Mucosa of stomach (tissue), 1 donor: ENCODE measurements around the gene ENPP1.
"Not testable (repeated sequence)": the region's sequence is repeated elsewhere in the genome, so short reads cannot be mapped to it uniquely, and the experiment has no call there.

ENCODE experiments used
- H3K27me3 ChIP-seq: one replicate; pipeline ENCODE4 v1.7.0; 2013; ENCODE audit warnings: mild to moderate bottlenecking, low read length; ENCODE audit not compliant: control insufficient read depth, insufficient read depth
- H3K36me3 ChIP-seq: one replicate; pipeline ENCODE4 v1.7.0; 2013; ENCODE audit warnings: low read length; ENCODE audit not compliant: control insufficient read depth, insufficient read depth
- H3K4me1 ChIP-seq: one replicate; pipeline ENCODE4 v1.7.0; 2013; ENCODE audit warnings: mild to moderate bottlenecking, low read length; ENCODE audit not compliant: control insufficient read depth, insufficient read depth
- H3K4me3 ChIP-seq: one replicate; pipeline ENCODE4 v1.7.0; 2013; ENCODE audit warnings: low read length
- H3K9ac ChIP-seq: one replicate; pipeline ENCODE4 v1.7.0; 2013; ENCODE audit warnings: mild to moderate bottlenecking, low read length, moderate library complexity
- H3K9me3 ChIP-seq: one replicate; pipeline ENCODE4 v1.7.0; 2013; ENCODE audit warnings: mild to moderate bottlenecking, low read length, moderate library complexity; ENCODE audit not compliant: control insufficient read depth
- donor health status: Pancreatic carcinoma.

ENPP1 gene

DNA sequence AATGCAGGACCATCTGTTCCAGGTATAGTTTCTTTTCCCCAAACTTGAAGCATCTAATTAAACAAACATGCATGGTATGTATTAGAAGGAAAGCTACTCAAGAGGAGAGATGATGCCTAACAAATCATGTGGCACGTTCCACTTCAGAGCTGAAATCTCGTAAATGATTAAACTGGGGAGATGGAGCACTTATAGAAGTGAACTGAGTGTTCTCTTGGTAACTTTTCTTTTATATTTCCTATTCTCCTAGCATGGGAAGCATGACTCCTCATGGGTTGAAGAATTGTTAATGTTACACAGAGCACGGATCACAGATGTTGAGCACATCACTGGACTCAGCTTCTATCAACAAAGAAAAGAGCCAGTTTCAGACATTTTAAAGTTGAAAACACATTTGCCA is 82.3 kb downstream of the ENPP1 start:
- Histone ChIP-seq H3K4me3 (no peak overlapping the region), H3K27me3 (no peaks in the 10 kb centered on the region), H3K36me3 (no peaks in the 10 kb centered on the region), H3K4me1 (peaks cover 9% of the 10 kb centered on the region), H3K9ac (no peak overlapping the region), H3K9me3 (no peaks in the 10 kb centered on the region)

DNA sequence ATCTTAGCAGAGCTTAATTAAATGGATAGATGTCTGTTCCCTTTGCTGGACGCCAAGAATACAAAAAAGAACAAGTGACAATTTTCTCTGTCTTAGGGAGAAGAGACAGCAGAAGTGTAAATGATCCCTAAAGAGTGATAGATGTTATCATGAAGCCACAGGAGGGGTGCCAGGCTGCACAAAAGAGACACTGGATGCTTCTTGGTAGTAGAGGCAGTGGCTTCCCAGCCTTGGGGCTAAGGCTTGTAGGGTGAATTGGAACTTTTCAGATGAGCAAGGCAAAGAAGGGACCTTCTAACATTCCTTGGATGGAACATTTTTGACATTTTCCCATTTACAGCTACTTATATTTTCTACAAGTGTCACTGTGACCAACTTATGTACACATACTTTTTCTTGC is 85.4 kb downstream of the ENPP1 start:
- no peaks in the 10 kb centered on the region for H3K36me3 ChIP-seq
- no peak overlapping the region for H3K4me3 ChIP-seq
- H3K9ac ChIP-seq, result no peak overlapping the region
- H3K27me3 ChIP-seq, result no peaks in the 10 kb centered on the region
- no peaks in the 10 kb centered on the region for H3K9me3 ChIP-seq
- H3K4me1 ChIP-seq, result peaks cover 15% of the 10 kb centered on the region

DNA sequence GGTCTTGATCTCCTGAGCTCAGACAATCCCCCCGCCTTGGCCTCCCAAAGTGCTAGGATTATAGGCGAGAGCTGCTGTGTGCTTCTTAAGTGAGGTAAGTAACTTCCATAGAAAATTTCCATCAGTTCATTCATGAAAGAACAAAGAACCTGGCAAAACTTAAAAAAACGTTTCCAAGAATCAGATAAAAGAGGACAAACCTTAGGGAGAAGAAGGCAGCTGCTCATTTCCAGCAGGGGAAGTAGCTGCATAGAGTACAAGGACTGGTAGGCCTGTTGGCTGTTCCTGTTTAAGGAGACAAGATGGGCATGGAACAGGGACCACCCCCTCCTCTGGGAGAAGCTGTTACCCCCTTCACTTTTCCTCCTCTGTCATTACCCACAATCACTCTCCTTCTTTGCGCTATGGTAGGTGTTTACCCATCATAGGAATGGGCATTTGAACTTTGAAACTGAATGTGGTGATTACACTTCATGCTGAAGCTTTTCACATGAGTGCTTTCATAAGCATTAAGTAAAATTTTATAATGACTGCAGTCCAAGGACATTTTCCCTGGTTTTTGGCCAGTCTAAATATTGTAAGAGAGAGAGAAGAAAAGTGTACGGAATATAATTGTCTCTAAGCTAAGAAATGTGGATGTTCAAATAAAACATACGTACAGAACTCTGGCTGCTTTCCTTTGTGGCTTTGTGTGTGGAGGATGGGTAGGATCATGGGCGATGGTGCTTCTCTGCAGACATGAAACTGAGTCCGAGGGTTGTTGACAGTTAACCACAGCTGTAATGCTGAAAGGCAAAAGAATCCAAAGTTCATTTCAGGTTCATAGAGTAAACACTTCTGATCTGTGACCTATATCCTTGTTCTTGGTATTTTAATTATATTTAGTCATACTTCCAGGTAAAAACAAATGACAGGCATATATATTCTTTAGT is 86.9 kb downstream of the ENPP1 start:
- no peaks in the 10 kb centered on the region for H3K36me3 ChIP-seq
- H3K27me3 ChIP-seq, result no peaks in the 10 kb centered on the region
- peak overlapping the region; percentile 29 for H3K9ac ChIP-seq
- H3K4me1 ChIP-seq, result peaks cover 15% of the 10 kb centered on the region
- H3K9me3 ChIP-seq, result no peaks in the 10 kb centered on the region
- no peak overlapping the region for H3K4me3 ChIP-seq

DNA sequence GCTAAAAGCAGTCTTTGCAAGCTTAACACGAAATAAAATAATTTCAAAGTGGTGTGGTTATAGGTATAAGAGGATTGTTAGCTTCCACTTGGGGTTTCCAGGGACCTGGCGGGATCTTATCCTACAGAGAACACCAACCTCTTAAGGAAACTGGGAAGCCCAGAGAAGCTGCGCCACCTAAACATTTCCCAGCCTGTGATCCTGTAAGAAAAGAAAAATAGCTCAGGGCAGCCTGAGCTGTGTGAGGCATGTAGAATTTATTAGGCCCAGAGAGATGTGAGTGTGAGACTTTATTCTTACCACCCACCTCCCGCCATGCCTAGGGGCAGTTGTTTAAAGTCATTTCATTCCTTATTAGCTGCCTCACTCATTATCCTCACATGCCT is 89.2 kb downstream of the ENPP1 start:
- H3K4me1 ChIP-seq, result peaks cover 15% of the 10 kb centered on the region
- no peak overlapping the region for H3K9ac ChIP-seq
- H3K4me3 ChIP-seq, result no peak overlapping the region
- H3K27me3 ChIP-seq, result no peaks in the 10 kb centered on the region
- no peaks in the 10 kb centered on the region for H3K9me3 ChIP-seq
- H3K36me3 ChIP-seq, result no peaks in the 10 kb centered on the region

DNA sequence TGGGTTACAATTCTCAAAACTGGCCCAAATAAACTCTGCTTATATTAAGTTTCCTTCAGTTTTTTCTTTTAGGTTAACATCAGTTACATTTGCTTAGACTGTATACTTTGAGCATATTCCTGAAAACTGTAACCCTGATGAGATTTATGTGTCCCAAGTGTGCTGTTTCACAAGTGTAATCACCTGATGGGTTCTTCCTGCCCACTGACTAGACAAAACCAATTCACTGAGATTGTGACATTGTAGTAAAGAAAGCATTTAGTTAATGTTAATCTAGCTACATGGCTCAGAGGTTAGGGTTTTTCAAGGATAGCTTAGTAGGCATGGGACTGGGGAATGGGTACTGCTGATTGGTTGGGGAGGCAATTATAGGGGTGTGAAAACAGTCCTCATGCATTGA is 89.8 kb downstream of the ENPP1 start:
- H3K4me1 ChIP-seq, result peaks cover 15% of the 10 kb centered on the region
- H3K27me3 ChIP-seq, result no peaks in the 10 kb centered on the region
- no peak overlapping the region for H3K4me3 ChIP-seq
- no peaks in the 10 kb centered on the region for H3K36me3 ChIP-seq
- H3K9me3 ChIP-seq, result no peaks in the 10 kb centered on the region
- H3K9ac ChIP-seq, result no peak overlapping the region

DNA sequence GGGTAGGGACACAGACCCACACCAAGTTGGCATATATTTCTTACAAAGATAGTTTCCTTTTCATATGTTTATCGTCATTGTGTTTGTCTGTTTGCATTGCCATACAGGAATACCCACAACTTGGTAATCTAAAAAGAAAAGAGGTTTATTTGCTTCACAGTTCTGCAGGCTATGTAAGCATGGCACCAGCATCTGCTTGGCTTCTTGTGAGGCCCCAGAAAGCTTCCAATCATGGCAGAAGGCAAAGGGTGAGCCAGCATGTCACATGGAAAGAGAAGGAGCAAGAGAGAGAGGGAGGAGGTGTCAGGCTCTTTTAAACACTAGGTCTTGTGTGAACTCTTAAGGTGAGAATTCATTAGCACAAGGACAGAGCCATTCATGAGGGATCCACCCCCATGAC is 90.9 kb downstream of the ENPP1 start:
- H3K9ac ChIP-seq, result no peak overlapping the region
- no peaks in the 10 kb centered on the region for H3K27me3 ChIP-seq
- H3K4me3 ChIP-seq, result no peak overlapping the region
- H3K9me3 ChIP-seq, result no peaks in the 10 kb centered on the region
- H3K36me3 ChIP-seq, result no peaks in the 10 kb centered on the region
- H3K4me1 ChIP-seq, result peaks cover 15% of the 10 kb centered on the region

DNA sequence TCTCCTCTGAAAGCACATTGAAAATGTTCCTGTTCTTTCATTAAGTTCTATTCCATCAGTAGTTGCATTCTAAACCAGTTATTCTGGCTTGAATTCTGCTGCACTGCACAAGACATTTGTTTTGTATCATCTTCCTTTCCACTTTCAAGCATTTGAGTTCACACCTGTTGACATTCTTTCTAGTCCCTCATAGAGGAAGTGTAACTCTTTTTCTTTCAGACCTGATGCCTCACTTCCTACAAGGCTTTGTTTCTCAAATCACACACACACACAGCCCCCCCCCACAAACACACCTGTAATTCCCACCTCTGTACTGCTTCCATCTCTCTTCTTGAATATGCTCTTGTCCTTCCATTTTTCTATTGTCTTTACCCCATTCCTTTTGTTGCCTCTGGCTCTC is 92.4 kb downstream of the ENPP1 start:
- H3K9ac ChIP-seq, result no peak overlapping the region

DNA sequence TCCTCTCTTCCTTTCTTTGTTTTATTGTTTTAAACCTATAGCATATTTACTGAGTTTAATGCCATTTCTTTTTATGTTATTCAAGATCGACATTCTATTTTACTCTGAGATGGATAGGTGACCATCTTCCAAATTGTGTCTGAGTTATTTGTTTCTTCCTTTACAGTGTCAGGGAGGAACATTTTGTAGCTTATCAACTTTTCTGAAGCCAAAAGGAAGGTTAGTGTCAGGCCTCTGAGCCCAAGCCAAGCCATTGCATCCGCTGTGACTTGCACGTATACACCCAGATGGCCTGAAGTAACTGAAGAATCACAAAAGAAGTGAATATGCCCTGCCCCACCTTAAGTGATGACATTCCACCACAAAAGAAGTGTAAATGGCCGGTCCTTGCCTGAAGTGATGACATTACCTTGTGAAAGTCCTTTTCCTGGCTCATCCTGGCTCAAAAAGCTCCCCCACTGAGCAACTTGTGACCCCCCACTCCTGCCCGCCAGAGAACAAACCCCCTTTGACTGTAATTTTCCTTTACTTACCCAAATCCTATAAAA is 93.6 kb downstream of the ENPP1 start:
- not testable (repeated sequence) for H3K27me3 ChIP-seq, H3K9me3 ChIP-seq, H3K4me3 ChIP-seq, H3K4me1 ChIP-seq, H3K9ac ChIP-seq, H3K36me3 ChIP-seq

More for the DNA sequence above, 92.4 kb downstream of the ENPP1 start:
- Histone ChIP-seq H3K27me3 (no peaks in the 10 kb centered on the region), H3K4me3 (no peak overlapping the region), H3K9me3 (no peaks in the 10 kb centered on the region), H3K36me3 (no peaks in the 10 kb centered on the region), H3K4me1 (peaks cover 5% of the 10 kb centered on the region)

DNA sequence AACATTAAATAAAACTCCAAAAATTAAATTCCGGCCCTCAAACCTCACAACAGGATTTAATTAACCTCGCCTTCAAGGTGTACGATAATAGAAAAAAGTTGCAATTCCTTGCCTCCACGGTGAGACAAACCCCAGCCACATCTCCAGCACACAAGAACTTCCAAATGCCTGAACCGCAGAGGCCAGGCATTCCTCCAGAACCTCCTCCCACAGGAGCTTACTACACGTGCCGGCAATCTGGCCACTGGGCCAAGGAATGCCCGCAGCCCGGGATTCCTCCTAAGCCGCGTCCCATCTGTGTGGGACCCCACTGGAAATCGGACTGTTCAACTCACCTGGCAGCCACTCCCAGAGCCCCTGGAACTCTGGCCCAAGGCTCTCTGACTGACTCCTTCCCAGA is 95.9 kb downstream of the ENPP1 start:
- not testable (repeated sequence) for H3K9me3 ChIP-seq, H3K4me3 ChIP-seq, H3K36me3 ChIP-seq, H3K4me1 ChIP-seq, H3K9ac ChIP-seq, H3K27me3 ChIP-seq

DNA sequence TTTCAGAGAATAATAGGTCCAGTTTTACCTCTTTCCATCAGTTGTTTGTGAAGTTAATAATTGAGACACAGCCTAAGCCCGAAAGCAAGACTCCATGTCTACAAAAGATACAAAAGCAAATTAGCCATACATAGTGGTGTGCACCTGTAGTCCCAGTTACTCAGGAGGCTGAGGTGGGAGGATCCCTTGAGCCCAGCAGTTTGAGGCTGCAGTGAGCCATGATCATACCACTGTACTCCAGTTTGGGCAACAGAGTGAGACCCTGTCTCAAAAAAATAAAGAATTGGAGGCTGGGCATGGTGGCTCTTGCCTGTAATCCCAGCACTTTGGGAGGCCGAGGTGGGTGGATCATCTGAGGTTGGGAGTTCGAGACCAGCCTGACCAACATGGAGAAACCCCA is 101.0 kb downstream of the ENPP1 start:
- not testable (repeated sequence) for H3K9me3 ChIP-seq, H3K4me1 ChIP-seq, H3K27me3 ChIP-seq, H3K9ac ChIP-seq, H3K4me3 ChIP-seq, H3K36me3 ChIP-seq

DNA sequence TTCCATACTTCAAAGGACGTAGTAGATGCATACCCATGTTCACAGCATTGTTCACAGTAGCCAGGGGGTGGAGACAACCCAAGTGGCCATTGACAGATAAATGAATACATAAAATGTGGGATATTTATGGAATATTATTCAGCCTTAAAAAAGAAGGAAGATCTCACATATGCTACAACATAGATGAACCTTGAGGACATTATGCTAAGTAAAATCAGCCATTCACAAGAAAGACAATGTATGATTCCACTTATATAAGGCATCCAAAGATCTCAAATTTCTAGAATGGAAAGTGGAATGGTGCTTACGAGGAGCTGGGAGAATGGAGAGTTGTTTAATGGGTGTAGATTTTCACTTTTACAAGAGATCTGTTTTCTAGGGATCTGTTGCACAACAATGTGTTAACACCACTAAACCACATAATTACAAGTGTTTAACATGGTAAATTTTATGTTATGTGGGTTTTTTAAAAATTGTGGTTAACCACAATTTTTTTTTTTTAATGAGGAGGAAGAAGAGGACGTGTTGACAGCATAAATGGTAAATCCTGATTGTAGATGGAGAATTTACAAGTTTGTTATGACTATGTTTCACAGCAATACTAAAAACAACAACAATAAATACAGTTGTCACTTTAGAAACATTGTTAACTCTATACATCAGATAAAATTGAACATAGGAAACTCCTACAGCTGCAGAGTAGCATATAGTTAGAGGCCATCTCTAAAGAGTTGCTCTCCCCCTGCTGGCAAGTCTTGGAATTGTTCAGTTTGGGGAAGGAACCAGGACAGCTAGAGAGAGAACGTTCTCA is 101.8 kb downstream of the ENPP1 start:
- Histone ChIP-seq H3K4me3 (no peak overlapping the region), H3K36me3 (no peaks in the 10 kb centered on the region), H3K4me1 (no peaks in the 10 kb centered on the region), H3K9me3 (no peaks in the 10 kb centered on the region), H3K9ac (no peak overlapping the region), H3K27me3 (no peaks in the 10 kb centered on the region)

DNA sequence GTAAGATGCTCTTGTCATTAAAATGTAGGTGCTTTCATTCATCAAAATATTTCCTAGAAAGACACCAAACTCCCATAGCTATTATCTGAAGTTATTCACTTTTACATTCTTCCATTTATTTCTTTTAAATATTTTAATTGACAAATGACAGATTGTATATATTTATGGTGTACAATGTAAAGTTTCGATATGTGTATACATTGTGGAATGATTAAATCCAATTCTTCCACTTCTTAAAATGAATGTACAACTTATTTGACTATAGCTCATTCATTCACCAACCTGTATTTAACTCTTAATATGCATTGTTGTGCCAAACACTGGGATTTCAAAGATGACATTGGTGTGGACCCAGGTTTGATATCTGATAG is 102.4 kb downstream of the ENPP1 start:
- H3K9me3 ChIP-seq, result no peaks in the 10 kb centered on the region
- H3K4me1 ChIP-seq, result no peaks in the 10 kb centered on the region
- no peak overlapping the region for H3K4me3 ChIP-seq
- H3K27me3 ChIP-seq, result no peaks in the 10 kb centered on the region
- H3K9ac ChIP-seq, result no peak overlapping the region
- H3K36me3 ChIP-seq, result no peaks in the 10 kb centered on the region
